Measurements from ENCODE around the gene XRCC5.

The XRCC5 gene

DNA sequence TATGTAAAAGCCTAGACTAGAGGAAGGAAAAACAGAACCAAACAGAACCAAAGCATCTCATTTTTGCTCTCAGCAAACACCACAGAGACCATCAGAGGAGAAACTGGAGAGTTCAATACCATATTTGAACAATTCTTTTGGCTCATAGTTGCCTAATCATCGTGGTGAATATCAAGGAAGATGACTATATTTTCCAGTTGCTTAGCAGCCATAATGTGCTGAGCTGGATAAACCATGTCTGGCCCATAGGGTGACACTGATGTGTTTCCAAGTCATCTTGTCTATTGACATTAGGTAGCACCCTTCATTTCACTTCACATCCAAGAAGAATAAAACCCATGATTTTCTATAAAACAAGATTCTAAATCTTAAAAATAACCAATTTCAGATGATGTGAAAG is 5.9 kb upstream of the XRCC5 start:
- Mint-ChIP-seq H3K36me3 (ENCODE audit: low read depth) (no peaks in the 10 kb centered on the region), H3K27me3 (peaks cover 14% of the 10 kb centered on the region), H3K4me3 (no peak overlapping the region), H3K4me1 (ENCODE audit: low read depth) (peaks cover 4% of the 10 kb centered on the region), H3K27ac (no peak overlapping the region), H3K9me3 (no peaks in the 10 kb centered on the region)
- intact Hi-C loops (cut with micrococcal nuclease), result no loop called here

- H3K27ac Mint-ChIP-seq, result no peak overlapping the region
- peaks cover 4% of the 10 kb centered on the region for H3K4me1 Mint-ChIP-seq (ENCODE audit: low read depth)
- H3K4me3 Mint-ChIP-seq, result no peak overlapping the region
- intact Hi-C loops (cut with micrococcal nuclease), result no loop called here
- no peaks in the 10 kb centered on the region for H3K9me3 Mint-ChIP-seq
- H3K27me3 Mint-ChIP-seq, result peaks cover 14% of the 10 kb centered on the region
- H3K36me3 Mint-ChIP-seq (ENCODE audit: low read depth), result peaks cover 8% of the 10 kb centered on the region
Observed at GRCh38 chr2:216104691-216105090, 4.5 kb upstream of the XRCC5 start.

DNA sequence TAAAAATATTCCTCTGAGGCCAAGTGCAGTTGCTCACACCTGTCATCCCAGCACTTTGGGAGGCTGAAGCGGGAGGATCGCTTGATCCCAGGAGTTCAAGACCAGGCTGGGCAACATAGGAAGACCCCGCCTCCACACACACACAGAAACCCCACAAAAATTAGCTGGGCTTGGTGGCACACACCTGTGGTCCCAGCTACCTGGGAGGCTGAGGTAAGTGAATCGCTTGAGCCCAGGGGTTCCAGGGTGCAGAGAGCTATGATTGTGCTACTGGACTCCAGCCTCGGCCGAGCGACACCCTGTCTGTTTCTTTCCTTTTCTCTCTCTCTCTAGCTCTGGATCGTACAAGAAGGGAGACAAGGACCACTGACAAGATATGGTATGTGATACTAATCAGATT is 1.8 kb upstream of the XRCC5 start:
- Mint-ChIP-seq H3K36me3 (ENCODE audit: low read depth) (peaks cover 29% of the 10 kb centered on the region), H3K9me3 (no peaks in the 10 kb centered on the region), H3K4me3 (no peak overlapping the region)

DNA sequence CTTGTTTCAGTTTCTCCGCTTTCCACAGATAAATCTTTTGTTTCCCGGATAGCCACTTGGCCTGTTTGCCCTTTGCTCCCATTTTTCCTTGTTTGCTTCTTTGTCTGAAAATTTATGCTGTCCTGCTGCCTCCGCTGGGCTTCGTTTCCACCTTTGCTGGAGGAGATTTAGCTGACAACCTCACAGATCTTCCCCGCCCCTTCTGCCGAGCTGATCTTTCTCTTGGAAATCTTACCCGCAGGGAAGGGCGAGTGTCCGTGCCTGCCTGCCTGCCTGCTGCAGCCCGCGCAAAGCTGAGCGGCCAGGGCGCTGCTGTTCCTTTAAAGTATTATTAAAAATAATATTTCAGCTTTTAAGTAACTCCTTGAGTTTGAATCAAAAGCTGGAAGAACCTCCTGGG is 1.4 kb upstream of the XRCC5 start:
- Mint-ChIP-seq H3K4me3 (no peak overlapping the region), H3K4me1 (ENCODE audit: low read depth) (peaks cover 27% of the 10 kb centered on the region), H3K27me3 (peaks cover 10% of the 10 kb centered on the region), H3K9me3 (no peaks in the 10 kb centered on the region), H3K36me3 (ENCODE audit: low read depth) (peaks cover 33% of the 10 kb centered on the region), H3K27ac (no peak overlapping the region)
- intact Hi-C loops (cut with micrococcal nuclease), result loop anchor here (2.0 kb wide), 1 partner anchor 27 kb away; the partner anchor contains the start of genes PECR and TMEM169

More for the DNA sequence above, 1.8 kb upstream of the XRCC5 start:
- H3K4me1 Mint-ChIP-seq (ENCODE audit: low read depth), result peaks cover 25% of the 10 kb centered on the region
- peaks cover 10% of the 10 kb centered on the region for H3K27me3 Mint-ChIP-seq
- intact Hi-C loops (cut with micrococcal nuclease), result loop anchor here (2.0 kb wide), 1 partner anchor 27 kb away; the partner anchor contains the start of genes PECR and TMEM169
- H3K27ac Mint-ChIP-seq, result no peak overlapping the region

GRCh38 chr2:216108310-216108966 is 710 bp upstream of the XRCC5 start:
- H3K27ac Mint-ChIP-seq, result peak overlapping the region; percentile 96
- peaks cover 10% of the 10 kb centered on the region for H3K27me3 Mint-ChIP-seq
- H3K4me3 Mint-ChIP-seq, result peak overlapping the region; percentile 100
- H3K9me3 Mint-ChIP-seq, result no peaks in the 10 kb centered on the region
- intact Hi-C loops (cut with micrococcal nuclease), result no loop called here
- H3K4me1 Mint-ChIP-seq (ENCODE audit: low read depth), result peaks cover 34% of the 10 kb centered on the region
- H3K36me3 Mint-ChIP-seq (ENCODE audit: low read depth), result peaks cover 40% of the 10 kb centered on the region

- peaks cover 57% of the 10 kb centered on the region for H3K36me3 Mint-ChIP-seq (ENCODE audit: low read depth)
- H3K27me3 Mint-ChIP-seq, result peaks cover 8% of the 10 kb centered on the region
- no peaks in the 10 kb centered on the region for H3K9me3 Mint-ChIP-seq
- H3K27ac Mint-ChIP-seq, result peak overlapping the region; percentile 96
- H3K4me1 Mint-ChIP-seq (ENCODE audit: low read depth), result peaks cover 49% of the 10 kb centered on the region
- peak overlapping the region; percentile 100 for H3K4me3 Mint-ChIP-seq
- intact Hi-C loops (cut with micrococcal nuclease), result loop anchor here (5.0 kb wide), 3 partner anchors 302 to 557 kb away; partner anchors contain the start of genes RPL37A and SMARCAL1
Observed at GRCh38 chr2:216109962-216110614, 940 bp downstream of the XRCC5 start.

DNA sequence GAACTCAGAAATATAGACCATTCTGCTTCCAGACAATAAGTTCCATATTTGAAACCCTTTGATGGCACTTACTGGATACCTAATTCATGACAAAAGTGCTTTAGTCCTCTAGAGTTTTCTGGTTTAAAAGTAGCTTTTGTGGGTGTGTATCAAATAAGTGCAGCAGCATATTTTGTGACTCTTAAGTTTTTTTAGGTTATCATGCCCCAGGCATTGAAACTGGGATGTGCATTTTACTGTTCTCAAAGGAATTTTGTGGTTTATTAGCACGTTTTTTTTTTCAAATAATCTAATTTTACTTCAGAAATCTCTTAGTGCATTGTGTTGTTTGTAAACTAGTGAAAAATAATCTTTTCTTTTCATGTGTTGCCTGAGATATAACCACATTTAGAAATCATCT is 1.5 kb downstream of the XRCC5 start:
- Mint-ChIP-seq H3K4me3 (no peak overlapping the region), H3K4me1 (ENCODE audit: low read depth) (peaks cover 53% of the 10 kb centered on the region), H3K27ac (peak overlapping the region; percentile 96), H3K9me3 (no peaks in the 10 kb centered on the region), H3K27me3 (peaks cover 6% of the 10 kb centered on the region), H3K36me3 (ENCODE audit: low read depth) (peaks cover 60% of the 10 kb centered on the region)
- intact Hi-C loops (cut with micrococcal nuclease), result loop anchor here (5.0 kb wide), 3 partner anchors 302 to 557 kb away; partner anchors contain the start of genes RPL37A and SMARCAL1

DNA sequence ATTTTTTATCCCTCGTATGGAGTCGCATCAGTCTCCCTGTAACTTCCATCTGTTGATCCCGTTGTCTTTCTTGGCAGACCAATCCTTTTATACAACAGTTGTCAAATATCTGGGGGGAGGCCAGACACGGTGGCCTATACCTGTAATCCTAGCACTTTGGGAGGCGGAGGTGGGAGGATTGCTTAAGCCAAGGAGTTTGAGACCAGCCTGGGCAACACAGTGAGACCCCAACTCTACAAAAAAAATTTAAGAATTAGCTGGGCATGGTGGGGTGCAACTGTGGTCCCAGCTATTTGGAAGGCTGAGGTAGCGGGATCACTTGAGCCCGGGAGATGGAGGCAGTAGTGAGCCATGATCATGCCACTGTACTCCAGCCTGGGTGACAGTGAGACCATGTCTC is 2.0 kb downstream of the XRCC5 start:
- peaks cover 3% of the 10 kb centered on the region for H3K27me3 Mint-ChIP-seq
- H3K4me3 Mint-ChIP-seq, result no peak overlapping the region
- intact Hi-C loops (cut with micrococcal nuclease), result loop anchor here (5.0 kb wide), 3 partner anchors 301 to 556 kb away; partner anchors contain the start of genes RPL37A and SMARCAL1
- H3K9me3 Mint-ChIP-seq, result no peaks in the 10 kb centered on the region
- peak overlapping the region; percentile 60 for H3K27ac Mint-ChIP-seq
- peaks cover 56% of the 10 kb centered on the region for H3K4me1 Mint-ChIP-seq (ENCODE audit: low read depth)
- peaks cover 64% of the 10 kb centered on the region for H3K36me3 Mint-ChIP-seq (ENCODE audit: low read depth)

DNA sequence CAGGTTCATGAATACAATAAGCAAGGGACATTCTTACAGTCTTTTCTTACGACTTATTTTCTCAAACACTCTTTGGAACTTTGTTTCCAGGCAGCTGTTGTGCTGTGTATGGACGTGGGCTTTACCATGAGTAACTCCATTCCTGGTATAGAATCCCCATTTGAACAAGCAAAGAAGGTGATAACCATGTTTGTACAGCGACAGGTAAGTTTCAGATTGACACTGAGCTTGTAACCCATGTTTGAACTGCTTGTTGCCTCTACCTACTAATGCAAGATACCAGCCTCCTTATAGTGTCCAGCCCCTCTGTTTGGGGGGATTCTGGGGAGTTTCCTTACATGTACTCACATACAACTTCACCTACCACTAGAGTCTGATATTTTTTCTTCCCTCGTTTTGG is 3.8 kb downstream of the XRCC5 start:
- Mint-ChIP-seq H3K4me3 (no peak overlapping the region), H3K9me3 (no peaks in the 10 kb centered on the region), H3K27me3 (no peaks in the 10 kb centered on the region), H3K27ac (peak overlapping the region; percentile 60), H3K36me3 (ENCODE audit: low read depth) (peaks cover 79% of the 10 kb centered on the region), H3K4me1 (ENCODE audit: low read depth) (peaks cover 74% of the 10 kb centered on the region)
- intact Hi-C loops (cut with micrococcal nuclease), result loop anchor here (5.0 kb wide), 3 partner anchors 299 to 554 kb away; partner anchors contain the start of genes RPL37A and SMARCAL1

- Mint-ChIP-seq H3K27me3 (no peaks in the 10 kb centered on the region), H3K36me3 (ENCODE audit: low read depth) (peaks cover 85% of the 10 kb centered on the region), H3K27ac (no peak overlapping the region), H3K4me1 (ENCODE audit: low read depth) (peaks cover 80% of the 10 kb centered on the region), H3K9me3 (no peaks in the 10 kb centered on the region), H3K4me3 (no peak overlapping the region)
- intact Hi-C loops (cut with micrococcal nuclease), result loop anchor here (5.0 kb wide), 3 partner anchors 299 to 554 kb away; partner anchors contain the start of genes RPL37A and SMARCAL1
Observed at GRCh38 chr2:216113572-216113971, 4.4 kb downstream of the XRCC5 start.

DNA sequence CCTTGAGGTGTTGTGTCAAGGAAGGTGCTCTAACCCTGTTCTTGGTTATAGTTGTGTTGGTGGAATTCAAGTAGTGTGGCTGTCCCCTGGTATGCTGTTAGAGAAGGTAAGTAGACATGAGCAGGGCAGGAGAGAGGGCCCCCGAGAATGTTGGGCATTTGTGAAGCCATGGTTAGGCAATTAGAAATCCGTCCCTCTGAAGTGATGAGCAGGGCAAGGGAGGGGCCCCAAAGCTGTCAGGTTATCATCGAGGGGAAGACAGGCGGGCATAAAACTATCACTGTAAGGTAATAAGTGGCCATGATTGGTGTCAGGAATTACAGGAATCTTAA is 5.2 kb downstream of the XRCC5 start:
- Mint-ChIP-seq H3K36me3 (ENCODE audit: low read depth) (peaks cover 88% of the 10 kb centered on the region), H3K27me3 (no peaks in the 10 kb centered on the region), H3K27ac (peak overlapping the region; percentile 100), H3K9me3 (no peaks in the 10 kb centered on the region), H3K4me1 (ENCODE audit: low read depth) (peaks cover 88% of the 10 kb centered on the region), H3K4me3 (no peak overlapping the region)
- intact Hi-C loops (cut with micrococcal nuclease), result loop anchor here (5.0 kb wide), 3 partner anchors 298 to 553 kb away; partner anchors contain the start of genes RPL37A and SMARCAL1

DNA sequence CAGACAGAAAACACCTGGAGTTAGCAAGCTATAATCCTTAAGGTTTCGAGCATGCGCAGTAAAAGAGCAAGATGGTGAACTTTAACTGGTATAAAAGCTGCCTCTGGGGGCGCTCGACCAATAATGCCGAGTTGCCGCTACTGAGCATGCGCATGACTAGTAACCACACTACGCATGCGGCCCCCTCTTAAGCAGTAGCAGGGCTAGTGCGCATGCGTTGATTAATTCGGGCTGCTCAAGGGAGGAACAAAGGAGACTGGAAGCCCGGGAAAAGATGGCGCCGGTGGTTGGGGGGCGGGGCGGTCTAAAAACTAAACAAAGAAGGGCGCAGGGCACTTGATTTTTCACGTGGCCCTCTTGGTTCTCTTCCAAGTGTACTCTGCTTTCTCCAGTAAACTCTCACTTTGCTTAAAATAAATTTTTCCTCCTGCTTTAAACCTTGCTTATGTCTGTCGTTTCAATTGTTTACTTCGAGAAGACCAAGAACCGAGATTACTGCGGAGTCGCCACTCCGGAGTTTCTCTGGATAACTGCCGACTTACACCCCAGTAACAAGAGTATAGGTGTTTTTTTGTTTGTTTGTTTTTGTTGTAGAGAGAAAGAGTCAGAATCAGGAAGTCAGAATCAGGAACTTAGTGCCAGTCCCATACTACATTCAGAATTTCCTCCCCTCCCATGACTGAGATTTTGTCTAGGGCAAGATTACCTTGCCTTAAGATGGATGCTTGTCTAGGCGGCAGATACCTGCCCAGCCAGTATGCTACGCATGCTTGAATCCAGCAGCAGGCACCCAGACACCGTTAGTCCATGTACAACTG is 5.8 kb downstream of the XRCC5 start:
- intact Hi-C loops (cut with micrococcal nuclease), result loop anchor here (5.0 kb wide), 3 partner anchors 297 to 552 kb away; partner anchors contain the start of genes RPL37A and SMARCAL1
- H3K36me3 Mint-ChIP-seq (ENCODE audit: low read depth), result peaks cover 88% of the 10 kb centered on the region
- peak overlapping the region; percentile 100 for H3K27ac Mint-ChIP-seq
- no peaks in the 10 kb centered on the region for H3K9me3 Mint-ChIP-seq
- H3K4me1 Mint-ChIP-seq (ENCODE audit: low read depth), result peaks cover 86% of the 10 kb centered on the region
- no peaks in the 10 kb centered on the region for H3K27me3 Mint-ChIP-seq
- H3K4me3 Mint-ChIP-seq, result peak overlapping the region; percentile 82

DNA sequence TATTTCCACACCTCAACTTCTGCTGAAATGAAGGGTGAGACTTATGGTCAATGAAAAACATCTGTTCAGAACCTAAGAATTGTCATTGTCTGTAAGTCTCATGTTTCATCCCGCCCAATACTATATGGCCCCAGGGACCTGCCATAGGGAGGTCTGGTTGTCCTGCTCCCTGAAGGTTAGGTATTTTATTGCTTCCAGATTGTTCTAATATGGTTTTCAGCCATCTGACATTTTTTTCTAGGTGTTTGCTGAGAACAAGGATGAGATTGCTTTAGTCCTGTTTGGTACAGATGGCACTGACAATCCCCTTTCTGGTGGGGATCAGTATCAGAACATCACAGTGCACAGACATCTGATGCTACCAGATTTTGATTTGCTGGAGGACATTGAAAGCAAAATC is 7.3 kb downstream of the XRCC5 start:
- Mint-ChIP-seq H3K27me3 (no peaks in the 10 kb centered on the region), H3K4me1 (ENCODE audit: low read depth) (peaks cover 72% of the 10 kb centered on the region), H3K27ac (peak overlapping the region; percentile 68), H3K36me3 (ENCODE audit: low read depth) (peaks cover 94% of the 10 kb centered on the region), H3K4me3 (no peak overlapping the region), H3K9me3 (no peaks in the 10 kb centered on the region)
- intact Hi-C loops (cut with micrococcal nuclease), result no loop called here
